ENCODE measurements around the gene MPV17L2. TPM values are rescaled to one million over a fixed set of nuclear protein-coding genes. Genes with fewer than 3 reads are reported as not detected.
"Not testable (repeated sequence)": the region's sequence is repeated elsewhere in the genome, so short reads cannot be mapped to it uniquely, and the experiment has no call there.

The MPV17L2 gene
- 8.6 TPM for polyA plus RNA-seq (ENCODE audit: insufficient read length)
- long read RNA-seq, donor 1, transcript MPV17L2-204 (5 exons, 1,408 nt), result major isoform, 7 of 12 reads
- long read RNA-seq, donor 1, partial matches to known transcripts, result 0 of 12 reads
- long read RNA-seq, donor 1, other reads (novel, unspliced or antisense), result 5 of 12 reads
- long read RNA-seq, donor 2, partial matches to known transcripts, result 0 of 5 reads
- long read RNA-seq, donor 2, other reads (novel, unspliced or antisense), result 0 of 5 reads
- long read RNA-seq, donor 3, partial matches to known transcripts, result 0 of 3 reads
- long read RNA-seq, donor 3, other reads (novel, unspliced or antisense), result 0 of 3 reads
- long read RNA-seq, donor 4, partial matches to known transcripts, result 0 of 1 reads
- long read RNA-seq, donor 4, other reads (novel, unspliced or antisense), result 0 of 1 reads
- long read RNA-seq, donor 5, transcript MPV17L2-204 (5 exons, 1,408 nt), result major isoform, 11 of 16 reads
- long read RNA-seq, donor 5, transcript MPV17L2-202 (4 exons, 1,941 nt), result minor isoform, 5 of 16 reads
- long read RNA-seq, donor 5, partial matches to known transcripts, result 0 of 16 reads
- long read RNA-seq, donor 5, other reads (novel, unspliced or antisense), result 0 of 16 reads
- long read RNA-seq, donor 6, transcript MPV17L2-204 (5 exons, 1,408 nt), result major isoform, 6 of 7 reads
- long read RNA-seq, donor 6, partial matches to known transcripts, result 0 of 7 reads
- long read RNA-seq, donor 6, other reads (novel, unspliced or antisense), result 0 of 7 reads
- long read RNA-seq, donor 7, transcript MPV17L2-204 (5 exons, 1,408 nt), result major isoform, 6 of 9 reads
- long read RNA-seq, donor 7, partial matches to known transcripts, result 0 of 9 reads
- long read RNA-seq, donor 7, other reads (novel, unspliced or antisense), result 0 of 9 reads
- long read RNA-seq, donor 8, result 0 reads

- peak; percentile 100 for DNase-seq
These were observed at the start of gene MPV17L2 for GRCh38 chr19:18192673-18193387. MPV17L2 (plus strand) TSS chr19:18193218; CDS start chr19:18193282, 64 bp downstream.

- DNase-seq, result no peak
These were observed 49.1 kb upstream of the MPV17L2 start for GRCh38 chr19:18143902-18144301.

- no peak for DNase-seq
These were observed 48.7 kb upstream of the MPV17L2 start for GRCh38 chr19:18144361-18144760.

- no peak for DNase-seq
These were observed 48.1 kb upstream of the MPV17L2 start for GRCh38 chr19:18144906-18145305.

GRCh38 chr19:18145391-18145999, 47.5 kb upstream of the MPV17L2 start:
- DNase-seq, result no peak

- DNase-seq, result no peak
These were observed 45.6 kb upstream of the MPV17L2 start for GRCh38 chr19:18147396-18147795.

GRCh38 chr19:18149596-18149975, 43.4 kb upstream of the MPV17L2 start:
- DNase-seq, result no peak

GRCh38 chr19:18150776-18151624, 42.0 kb upstream of the MPV17L2 start:
- DNase-seq, result no peak

- DNase-seq, result peak; percentile 98
These were observed 40.6 kb upstream of the MPV17L2 start for GRCh38 chr19:18152442-18152816.

- DNase-seq, result peak; percentile 100
These were observed 40.0 kb upstream of the MPV17L2 start, which contains the start of gene PIK3R2 for GRCh38 chr19:18152817-18153555. PIK3R2 (plus strand) TSS chr19:18153163; CDS start chr19:18155880, 2,717 bp downstream.

GRCh38 chr19:18153556-18154134, 39.4 kb upstream of the MPV17L2 start:
- DNase-seq, result no peak

GRCh38 chr19:18155095-18156087, 37.6 kb upstream of the MPV17L2 start:
- no peak for DNase-seq

GRCh38 chr19:18156268-18156667, 36.8 kb upstream of the MPV17L2 start:
- DNase-seq, result no peak

- peak; percentile 68 for DNase-seq
These were observed 36.1 kb upstream of the MPV17L2 start for GRCh38 chr19:18156841-18157464.

GRCh38 chr19:18157465-18158063, 35.5 kb upstream of the MPV17L2 start:
- DNase-seq, result no peak

- DNase-seq, result no peak
These were observed 34.6 kb upstream of the MPV17L2 start for GRCh38 chr19:18158467-18158866.

- not testable (repeated sequence) for DNase-seq
These were observed 33.9 kb upstream of the MPV17L2 start for GRCh38 chr19:18159059-18159616.

Measured in left kidney (tissue), 8 donors.